OCI-M2 (cell line): ENCODE measurements around the gene RNF125.
"Not testable (repeated sequence)": the region's sequence is repeated elsewhere in the genome, so short reads cannot be mapped to it uniquely, and the experiment has no call there.

ENCODE experiments used
- DNase-seq: peaks from one replicate; lab custom pipeline; 2025; ENCODE audit not compliant: unreplicated experiment; lab: John Stamatoyannopoulos, UW

The RNF125 gene

DNA sequence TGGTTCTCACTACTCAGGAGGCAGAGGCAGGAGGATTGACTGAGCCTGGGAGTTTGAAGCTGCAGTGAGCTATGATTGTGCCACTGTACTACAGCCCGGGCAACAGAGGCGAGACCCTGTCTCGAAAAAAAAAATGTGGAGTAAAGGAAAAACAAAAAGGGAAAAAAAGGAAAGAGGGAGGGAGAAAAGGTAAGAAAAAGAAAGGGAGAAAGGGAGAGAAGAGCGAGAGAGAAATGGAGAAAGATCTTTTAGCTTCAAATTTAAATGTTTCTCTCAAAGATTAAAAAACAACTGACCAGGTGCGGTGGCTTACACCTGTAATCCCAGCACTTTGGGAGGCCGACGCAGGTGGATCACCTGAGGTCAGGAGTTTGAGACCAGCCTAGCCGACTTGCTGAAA, 65.2 kb downstream of the RNF125 start:
- DNase-seq = no peak

DNA sequence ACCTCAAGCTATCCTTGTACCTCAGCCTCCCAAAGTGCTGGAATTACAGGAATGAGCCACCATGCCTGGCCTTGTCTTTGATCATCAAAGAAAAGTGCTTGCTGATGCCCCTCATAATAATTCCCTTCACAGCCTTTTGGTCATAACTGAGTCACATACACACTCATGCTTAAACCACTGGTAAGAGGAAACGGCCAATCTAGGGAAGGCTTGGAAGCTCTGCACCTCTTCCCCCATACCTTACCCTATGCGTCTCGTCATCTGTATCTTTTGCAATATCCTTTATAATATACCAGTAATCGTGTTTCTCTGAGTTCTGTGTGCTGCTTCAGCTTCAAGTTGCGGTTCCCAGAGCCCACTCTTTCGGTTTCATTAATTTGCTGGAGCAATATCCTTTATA, 68.3 kb downstream of the RNF125 start:
- no peak for DNase-seq

DNA sequence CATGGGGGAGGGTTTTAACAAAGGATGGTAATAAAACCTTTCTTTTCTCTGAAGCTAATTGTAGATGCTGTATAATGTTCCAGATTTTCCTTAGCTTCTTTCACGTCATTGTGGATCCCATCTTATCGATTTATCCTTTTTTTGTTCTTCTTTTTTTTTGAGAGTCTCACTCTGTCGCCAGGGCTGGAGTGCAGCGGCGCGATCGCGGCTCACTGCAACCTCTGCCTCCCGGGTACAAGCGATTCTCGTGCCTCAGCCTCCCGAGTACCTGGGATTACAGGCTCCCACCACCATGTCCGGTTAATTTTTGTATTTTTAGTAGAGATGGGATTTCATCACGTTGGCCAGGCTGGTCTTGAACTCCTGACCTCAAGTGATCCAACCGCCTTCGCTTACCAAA, 72.2 kb downstream of the RNF125 start:
- DNase-seq = not testable (repeated sequence)

DNA sequence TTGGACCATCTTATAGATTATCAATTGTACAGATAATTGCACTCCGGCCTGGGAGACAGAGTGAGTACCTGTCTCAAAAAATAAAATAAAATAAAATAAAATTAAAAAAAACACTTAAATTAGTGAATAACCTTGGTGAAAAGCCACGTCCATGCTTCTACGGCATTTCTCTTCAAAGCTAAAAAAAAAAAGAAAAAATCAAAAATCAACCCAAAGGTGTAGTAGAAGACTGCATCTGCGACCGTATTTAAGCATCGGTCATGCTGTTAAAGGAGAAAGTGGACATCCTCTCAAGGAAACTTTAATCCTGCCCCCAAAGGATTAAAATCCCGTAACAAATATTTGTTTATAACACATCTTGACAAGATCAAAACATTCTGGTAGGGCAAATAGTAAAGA, 72.7 kb downstream of the RNF125 start:
- DNase-seq = no peak

DNA sequence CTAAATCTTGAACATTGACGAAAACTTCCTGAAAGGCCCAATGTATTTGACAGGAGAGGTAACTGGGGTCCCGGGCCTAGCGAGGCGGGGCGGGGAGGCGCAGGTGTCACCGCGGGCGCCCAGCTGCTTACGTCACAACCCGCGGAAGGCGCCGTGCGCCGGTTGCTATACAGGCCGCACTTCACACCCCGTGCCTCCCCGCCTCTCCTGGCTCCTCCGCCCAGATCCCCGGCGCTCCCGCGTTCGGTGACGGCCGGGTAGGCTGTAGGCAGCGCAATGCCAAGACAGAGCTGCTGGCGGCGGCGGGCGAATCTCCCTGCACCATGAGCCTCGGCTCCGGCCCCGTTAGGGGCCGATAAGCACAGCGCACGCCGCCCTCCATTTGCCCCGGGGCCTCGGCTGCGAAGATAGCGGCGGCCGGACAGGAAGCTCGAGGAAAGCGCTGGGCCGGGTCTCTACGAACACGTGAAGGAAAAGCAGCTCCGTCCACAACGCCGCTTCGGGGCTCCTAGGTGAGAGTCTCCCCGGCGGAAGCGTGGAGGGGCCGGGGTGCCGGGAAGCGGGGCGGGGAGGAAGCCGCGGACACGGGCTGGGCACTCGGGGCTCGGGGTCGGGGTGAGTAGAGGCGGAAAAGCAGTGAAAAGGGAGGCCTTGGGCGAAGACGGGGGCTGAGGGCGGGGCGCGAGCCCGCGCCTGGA, 73.2 kb downstream of the RNF125 start, which contains the start of gene RNF138:
RNF138 (plus strand) TSS at position 151 of the 698 bp plus-strand sequence. CDS start 903 bp downstream, outside the sequence.
- DNase-seq = no peak

DNA sequence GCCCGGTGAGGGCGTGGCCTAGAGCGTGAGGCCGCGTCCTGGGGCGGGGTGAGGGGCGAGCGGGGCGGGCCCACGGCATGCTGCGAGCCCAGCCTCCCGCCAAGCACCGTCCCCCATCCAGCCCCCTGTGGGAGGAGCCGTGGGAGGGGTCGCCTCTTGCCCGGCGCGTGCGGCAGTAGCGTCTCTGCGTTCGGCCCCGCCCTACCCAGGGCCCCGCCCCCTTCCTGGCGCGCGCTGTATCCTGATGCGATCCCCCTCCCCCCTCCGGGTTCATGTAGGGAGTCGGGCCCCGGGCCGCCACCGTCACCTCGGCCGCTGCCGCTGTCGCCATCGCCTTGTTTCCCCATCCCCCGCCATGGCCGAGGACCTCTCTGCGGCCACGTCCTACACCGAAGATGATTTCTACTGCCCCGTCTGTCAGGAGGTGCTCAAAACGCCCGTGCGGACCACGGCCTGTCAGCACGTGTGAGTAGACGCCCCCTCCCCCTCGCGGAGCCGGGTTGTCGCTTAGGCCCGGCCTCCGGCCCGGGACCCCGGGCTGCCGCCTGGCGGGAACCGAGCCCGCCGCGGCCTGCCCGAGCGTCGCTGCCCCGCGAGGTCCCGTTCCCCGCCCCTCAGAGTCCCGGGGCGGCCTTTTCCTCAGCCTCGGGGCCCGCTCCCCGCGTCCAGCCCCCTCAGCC, 73.9 kb downstream of the RNF125 start:
- peak; percentile 18 for DNase-seq

DNA sequence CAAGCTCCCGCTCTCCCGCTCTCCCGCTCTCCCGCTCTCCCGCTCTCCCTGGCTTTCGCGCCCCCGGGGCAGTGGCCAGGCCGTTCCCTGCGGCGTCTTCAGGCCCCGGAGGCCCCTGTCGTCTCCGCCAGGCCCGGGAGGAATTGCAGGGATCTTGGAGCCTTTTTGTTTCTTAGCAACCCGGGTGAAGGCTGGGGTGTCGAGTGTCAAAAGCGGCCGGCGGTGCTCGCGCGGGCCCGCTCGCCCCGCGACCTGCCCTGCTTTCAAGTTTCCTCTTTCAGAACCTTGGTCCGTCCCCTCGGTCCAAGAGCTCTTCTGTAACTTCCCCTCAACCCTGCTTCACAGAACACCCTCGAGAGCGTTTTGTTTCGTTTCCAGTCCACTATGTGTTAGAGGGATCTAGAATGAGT, 74.5 kb downstream of the RNF125 start:
- DNase-seq = no peak

DNA sequence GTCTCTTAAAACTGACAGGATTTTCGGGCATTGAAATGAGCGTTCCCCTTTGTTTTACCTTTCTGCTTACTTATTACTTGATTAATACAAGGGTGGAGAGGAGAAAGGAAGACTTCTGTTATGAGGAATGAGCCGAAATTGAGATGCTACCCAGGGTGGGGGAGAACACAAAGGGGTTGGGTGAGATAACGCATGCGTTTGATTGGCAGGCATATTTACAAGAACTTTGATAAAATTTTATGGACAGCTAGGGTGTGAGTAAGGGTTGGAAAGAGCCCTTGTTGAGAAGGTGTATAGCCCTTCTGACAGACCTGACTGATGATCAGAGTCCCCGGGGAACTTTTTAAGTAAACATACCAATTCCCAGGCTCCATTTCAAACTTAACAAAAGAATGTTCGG, 74.9 kb downstream of the RNF125 start:
- no peak for DNase-seq

DNA sequence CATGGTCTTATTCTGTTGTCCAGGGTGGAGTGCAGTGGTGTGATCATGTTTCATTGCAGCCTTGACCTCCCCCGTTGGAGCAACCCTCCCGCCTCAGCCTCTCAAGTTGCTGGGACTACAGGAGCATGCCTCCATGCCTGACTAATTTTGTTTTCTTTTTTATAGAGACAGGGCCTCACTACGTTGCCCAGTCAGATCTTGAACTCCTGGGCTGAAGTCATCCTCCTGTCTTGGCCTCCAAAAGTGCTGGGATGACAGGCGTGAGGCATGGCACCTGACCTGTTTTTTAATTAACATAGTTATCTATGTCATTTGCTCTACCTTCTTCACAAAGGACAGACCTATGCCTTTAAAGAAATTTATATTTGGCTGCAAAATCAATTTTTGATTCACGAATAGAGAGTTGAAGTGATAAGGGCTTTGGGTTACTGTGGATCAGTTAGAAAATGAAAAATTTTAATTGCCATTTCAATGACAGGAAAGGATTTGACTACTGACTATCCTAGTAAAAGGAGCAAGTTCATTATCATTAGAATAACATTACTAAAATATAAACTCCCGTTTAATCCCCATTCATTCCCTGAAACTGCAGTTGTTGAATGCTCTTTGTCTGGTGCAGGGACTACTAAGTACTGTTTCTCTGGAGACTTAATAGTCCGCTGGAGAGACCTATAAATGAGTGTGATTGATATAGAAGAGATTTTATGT, 76.7 kb downstream of the RNF125 start:
- no peak for DNase-seq

DNA sequence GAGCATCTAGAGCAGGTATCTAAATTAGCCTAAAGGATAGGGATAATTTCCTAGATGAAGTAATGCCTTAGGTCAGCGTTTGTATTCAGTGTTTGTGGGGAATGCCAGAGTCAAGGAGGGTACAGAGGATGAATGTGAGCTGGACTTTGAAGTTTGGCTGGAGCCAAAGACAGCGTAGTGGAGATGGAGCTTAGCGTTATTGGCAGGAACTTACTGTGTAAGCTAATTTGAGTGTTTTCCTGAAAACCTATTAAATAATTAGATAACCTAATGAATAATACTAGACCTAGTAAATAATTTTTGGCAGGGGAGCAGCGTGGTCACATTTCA, 77.2 kb downstream of the RNF125 start:
- DNase-seq = no peak

DNA sequence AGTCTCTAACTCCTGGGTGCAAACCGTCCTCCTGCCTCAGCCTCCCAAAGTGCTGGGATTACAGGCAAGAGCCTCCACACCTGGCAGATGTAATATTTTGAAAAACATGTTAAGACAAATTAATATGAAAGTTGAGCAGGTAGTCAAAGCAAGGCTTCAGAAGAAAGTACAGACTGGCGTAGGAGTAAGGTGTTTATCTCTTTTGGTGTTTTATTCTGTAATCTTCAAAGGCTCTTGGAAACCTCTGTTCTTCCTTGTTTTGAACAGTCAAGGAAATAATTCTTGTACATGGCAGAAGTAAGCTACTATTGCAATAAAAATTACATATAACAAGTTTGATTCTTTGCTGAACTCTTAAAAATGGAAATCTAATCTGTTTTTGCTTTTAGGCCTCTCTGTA, 78.3 kb downstream of the RNF125 start:
- no peak for DNase-seq

DNA sequence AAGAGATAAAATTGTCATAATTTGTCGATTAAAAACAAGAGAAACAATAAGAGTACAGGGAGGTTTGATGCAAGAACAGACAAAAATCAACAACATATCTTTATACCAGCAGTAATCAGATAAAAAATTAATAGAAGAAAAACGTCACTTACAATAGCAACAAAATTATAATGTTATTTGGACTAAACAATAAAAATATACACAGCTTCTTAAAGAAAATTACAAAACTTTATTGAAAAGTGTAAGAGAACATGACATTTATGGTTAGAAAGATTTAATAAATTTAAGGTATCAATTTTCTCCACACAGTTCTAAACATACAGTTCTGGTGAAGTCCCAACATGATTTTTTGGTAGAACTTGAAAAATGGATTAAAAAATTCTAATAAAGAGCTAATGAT, 85.9 kb downstream of the RNF125 start:
- DNase-seq = no peak

DNA sequence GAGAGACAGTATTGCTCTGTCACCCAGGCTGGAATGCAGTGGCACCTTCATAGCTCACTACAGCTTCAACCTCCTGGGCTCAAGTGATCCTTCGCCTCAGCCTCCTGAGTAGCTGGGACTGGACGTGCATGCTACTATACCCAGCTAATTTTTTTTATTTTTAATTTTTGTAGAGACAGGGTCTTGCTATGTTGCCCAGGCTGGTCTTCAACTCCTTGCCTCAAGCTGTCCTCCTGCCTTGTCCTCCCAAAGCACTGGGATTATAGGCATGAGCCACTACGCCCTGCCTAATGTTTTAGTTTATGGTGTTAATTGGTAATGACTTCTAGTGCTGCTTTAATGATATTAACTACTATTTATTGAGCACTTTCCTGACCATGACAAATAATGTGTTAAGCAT, 91.4 kb downstream of the RNF125 start:
- no peak for DNase-seq

DNA sequence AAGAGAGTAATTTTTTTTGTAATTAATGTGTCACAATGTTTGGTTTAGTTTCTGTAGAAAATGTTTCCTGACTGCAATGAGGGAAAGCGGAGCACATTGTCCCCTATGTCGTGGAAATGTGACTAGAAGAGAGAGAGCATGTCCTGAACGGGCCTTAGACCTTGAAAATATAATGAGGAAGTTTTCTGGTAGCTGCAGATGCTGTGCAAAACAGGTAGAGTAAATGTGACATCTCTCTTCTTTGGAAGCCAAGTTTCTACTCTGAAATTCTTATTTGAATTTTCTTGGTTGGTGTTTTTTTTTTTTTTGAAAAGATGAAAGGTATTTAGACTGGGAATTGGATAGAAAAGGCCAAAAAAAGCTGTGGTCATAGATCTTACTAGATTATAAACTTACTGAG, 93.1 kb downstream of the RNF125 start:
- no peak for DNase-seq

DNA sequence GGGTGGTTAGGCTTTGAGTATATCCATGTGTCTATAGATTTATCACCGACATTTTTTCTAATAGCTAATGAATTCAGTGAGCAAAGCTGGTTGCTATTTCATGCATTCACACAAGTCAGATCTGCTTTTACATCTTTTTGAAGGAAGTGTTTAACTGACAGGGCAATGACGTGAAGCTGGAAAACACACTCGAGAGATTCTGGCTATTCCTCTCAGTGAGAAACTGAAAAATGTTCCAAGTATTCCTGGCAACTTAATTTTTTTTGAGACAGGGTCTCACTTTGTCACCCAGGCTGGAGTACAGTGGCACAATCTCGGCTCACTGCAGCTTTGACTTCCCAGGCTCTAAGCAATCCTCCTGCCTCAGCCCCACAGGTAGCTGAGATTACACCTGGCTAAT, 94.2 kb downstream of the RNF125 start:
- no peak for DNase-seq

DNA sequence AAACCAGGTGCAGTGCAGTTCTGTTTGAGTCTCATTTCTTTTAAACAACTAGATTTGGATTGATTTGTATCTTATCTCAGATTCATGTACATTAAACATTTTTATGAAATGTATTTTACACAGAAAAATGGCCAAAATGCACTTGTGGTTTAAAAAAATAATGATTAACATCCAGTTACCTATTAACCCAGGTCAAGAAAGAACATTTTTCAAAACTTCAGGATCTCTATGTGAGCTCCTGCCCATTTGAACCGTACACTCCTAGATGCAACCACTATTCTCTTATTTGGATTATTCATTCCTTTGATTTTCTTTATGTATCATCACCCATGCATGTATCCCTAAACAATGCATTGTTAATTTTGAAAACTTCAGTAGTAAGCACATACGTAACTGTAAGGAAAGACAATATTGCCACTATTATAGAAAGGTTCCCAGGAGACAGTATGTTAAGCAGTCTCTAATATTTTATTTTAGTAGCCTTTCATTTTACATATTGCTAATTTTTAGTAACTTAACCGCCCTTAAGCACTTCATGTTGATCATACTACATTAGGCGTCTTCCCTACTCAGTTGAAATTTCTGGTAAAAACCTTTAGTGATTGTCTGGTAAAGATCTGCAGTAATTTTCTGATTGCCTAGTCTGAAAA, 95.8 kb downstream of the RNF125 start:
- no peak for DNase-seq

DNA sequence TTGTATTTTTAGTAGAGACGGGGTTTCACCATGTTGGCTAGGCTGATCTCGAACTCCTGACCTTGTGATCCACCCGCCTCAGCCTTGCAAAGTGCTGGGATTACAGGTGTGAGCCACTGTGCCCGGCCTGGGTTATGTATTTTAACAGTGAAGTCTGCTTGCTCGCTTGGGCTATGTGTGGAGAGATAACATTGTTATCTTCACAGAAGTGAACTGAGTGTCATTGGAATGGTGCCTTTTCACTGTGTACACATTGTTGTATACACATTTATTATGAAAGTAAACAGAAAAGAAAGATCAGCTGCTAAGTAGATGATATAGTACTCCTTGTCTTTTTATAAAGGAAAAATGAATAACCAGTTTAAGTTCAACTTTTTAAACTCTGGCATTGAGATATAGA, 103.4 kb downstream of the RNF125 start:
- no peak for DNase-seq
